ENCODE measurements around the gene RFX8. TPM values are rescaled to one million over a fixed set of nuclear protein-coding genes. Genes with fewer than 3 reads are reported as not detected.

Gene RFX8
- total and polyA plus RNA-seq, 2 of the 4 experiments (the other 2 are of a cell fraction) = 2.9 to 5.3 TPM

DNA sequence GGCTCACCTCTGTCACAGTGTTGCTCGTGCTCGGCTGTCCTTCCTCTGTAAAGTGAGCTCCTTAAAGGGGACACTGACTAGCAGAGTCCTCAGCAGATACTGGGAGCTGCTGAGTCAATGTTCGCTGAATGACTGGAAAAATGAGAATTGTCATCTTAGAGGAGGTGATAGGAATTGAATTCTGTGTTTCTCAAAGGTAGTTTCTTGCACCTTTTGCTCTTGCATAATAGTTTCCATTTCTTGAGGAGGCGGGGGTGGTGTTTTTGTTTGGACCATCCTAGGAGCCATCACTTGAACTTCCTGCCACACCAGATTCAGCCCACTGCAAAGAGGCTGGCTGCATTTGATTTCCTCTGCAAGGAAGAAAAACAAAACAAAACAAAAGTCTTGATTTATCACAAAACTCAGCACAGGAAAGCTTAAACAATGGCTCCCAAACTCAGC, 11.4 kb upstream of the RFX8 start:
- intact Hi-C loops (cut with micrococcal nuclease) = no loop called here
- no peak overlapping the region for H3K4me2 ChIP-seq (ENCODE audit: low read depth, low read length)
- peak overlapping the region; percentile 34 for H2AK9ac ChIP-seq (replicated peaks; ENCODE audit: low read depth, low read length, poor library complexity)
- H3K27me3 ChIP-seq (ENCODE audit: control insufficient read depth, insufficient read depth, low read length) = no peaks in the 10 kb centered on the region
- peak overlapping the region; percentile 61 for H2AFZ ChIP-seq (replicated peaks; ENCODE audit: low read length, poor library complexity)
- TF ChIP-seq MAZ (IDR thresholded peaks at IDR 0.05; ENCODE audit: borderline replicate concordance, low read depth, low read length) = no peak
- in situ Hi-C loops (cut with MboI; ENCODE audit: low sequenced_read_pairs) = no loop called here
- no peaks in the 10 kb centered on the region for H3K36me3 ChIP-seq (ENCODE audit: control insufficient read depth, insufficient read depth, low read length)
- H4K8ac ChIP-seq (ENCODE audit: low read depth in 2 of 2, low read length in 2 of 2) = peak overlapping the region in 1 of 2 experiments; percentile 19; a peak in 1 of 4 replicates
- H3K23ac ChIP-seq (ENCODE audit: low read depth, low read length) = 0 out of 2 replicates have a peak overlapping the region, but pooled peaks have one; percentile 11
- 0 out of 2 replicates have a peak, but pooled peaks cover 3% of the 10 kb centered on the region for H3K9me1 ChIP-seq (ENCODE audit: insufficient read depth, low read length)
- no peaks in the 10 kb centered on the region for H3K9me3 ChIP-seq (ENCODE audit: control insufficient read depth, insufficient read depth, low read length)
- H3K14ac ChIP-seq (replicated peaks; ENCODE audit: low read depth, low read length) = no peak overlapping the region; the same call in 1 of the 2 replicates
- no peaks in the 10 kb centered on the region for H3K79me1 ChIP-seq (ENCODE audit: low read depth in 1 of 2, low read length in 2 of 2)
- DNase-seq (no peak), ATAC-seq (ENCODE audit: low read depth) (no peak)
- H3K4ac ChIP-seq (ENCODE audit: low read depth, low read length) = peak overlapping the region; percentile 52; the same call in 1 of the 2 replicates
- H4K20me1 ChIP-seq (ENCODE audit: insufficient read depth, low read length) = no peaks in the 10 kb centered on the region
- no peak overlapping the region for H4K91ac ChIP-seq (ENCODE audit: insufficient read depth, low read depth, low read length)
- POLR2A ChIA-PET (ENCODE audit: unreplicated experiment) = interaction anchor here (1.2 kb wide), 1 partner anchor 11 kb away, joined by 3 read pairs; the partner anchor contains the start of gene RFX8
- H2BK20ac ChIP-seq (ENCODE audit: low read depth, low read length) = no peak overlapping the region
- no peak overlapping the region for H3K27ac ChIP-seq (ENCODE audit: insufficient read depth, low read length)
- no peak overlapping the region for H3K4me3 ChIP-seq (ENCODE audit: insufficient read depth, low read depth, low read length)
- CTCF ChIA-PET = no interaction called here
- no peak overlapping the region for H2BK5ac ChIP-seq (ENCODE audit: low read depth, low read length, poor library complexity, severe bottlenecking)
- no peak overlapping the region for H4K5ac ChIP-seq (ENCODE audit: low read depth, low read length)
- H3K9ac ChIP-seq (ENCODE audit: low read depth, low read length) = no peak overlapping the region
- H3K4me1 ChIP-seq (ENCODE audit: control insufficient read depth, insufficient read depth, low read length) = 0 out of 2 replicates have a peak, but pooled peaks cover 1% of the 10 kb centered on the region
- peak overlapping the region; percentile 34; the same call in 1 of the 2 replicates for H2AK5ac ChIP-seq (ENCODE audit: low read depth, low read length)
- no peak overlapping the region for H3K56ac ChIP-seq (ENCODE audit: extremely low read depth, insufficient read depth, low read length)
- BruUV-seq (replicated peaks) = no TSS peak
- H2BK120ac ChIP-seq (ENCODE audit: low read depth, low read length) = peak overlapping the region; percentile 13; the same call in 1 of the 2 replicates
- H3K18ac ChIP-seq (ENCODE audit: low read depth, low read length) = no peak overlapping the region
- no CpG with 5 or more reads among the region's 4 CpGs for WGBS, 2 experiments (ENCODE audit: extremely low coverage in 2 of 2, insufficient read length in 1 of 2)
- H2BK15ac ChIP-seq (ENCODE audit: low read depth, low read length) = no peak overlapping the region
- dilution Hi-C loops (cut with HindIII; ENCODE audit: low sequenced_read_pairs, unreplicated experiment) = no loop called here

Measured in IMR-90 (cell line).